Kidney glomerular epithelial cell (primary cell): Measurements from ENCODE around the gene EIF2S2.
A peak's percentile ranks its signal among the peaks of the same experiment; 100 is the strongest.

Experiments
- DNase-seq: peaks from one replicate; lab custom pipeline; 2025; lab: John Stamatoyannopoulos, UW

The EIF2S2 gene

GRCh38 chr20:34089655-34090345 is 22.2 kb downstream of the EIF2S2 start:
- no peak for DNase-seq

DNA sequence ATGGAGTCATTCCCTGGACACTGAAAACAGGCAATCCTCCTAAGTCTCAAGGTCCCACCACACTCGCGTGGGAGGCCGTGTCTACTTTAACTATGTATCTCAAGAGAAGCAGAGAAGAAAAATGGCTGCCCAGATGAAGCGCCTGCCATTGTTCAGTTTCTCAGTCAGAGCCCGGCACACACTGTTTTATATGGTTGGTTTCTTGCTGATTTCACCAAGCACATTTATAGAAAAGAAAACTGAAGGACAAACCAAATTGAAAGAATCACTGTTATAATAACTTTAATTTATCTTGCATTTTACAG is 22.9 kb downstream of the EIF2S2 start:
- DNase-seq, result no peak

DNA sequence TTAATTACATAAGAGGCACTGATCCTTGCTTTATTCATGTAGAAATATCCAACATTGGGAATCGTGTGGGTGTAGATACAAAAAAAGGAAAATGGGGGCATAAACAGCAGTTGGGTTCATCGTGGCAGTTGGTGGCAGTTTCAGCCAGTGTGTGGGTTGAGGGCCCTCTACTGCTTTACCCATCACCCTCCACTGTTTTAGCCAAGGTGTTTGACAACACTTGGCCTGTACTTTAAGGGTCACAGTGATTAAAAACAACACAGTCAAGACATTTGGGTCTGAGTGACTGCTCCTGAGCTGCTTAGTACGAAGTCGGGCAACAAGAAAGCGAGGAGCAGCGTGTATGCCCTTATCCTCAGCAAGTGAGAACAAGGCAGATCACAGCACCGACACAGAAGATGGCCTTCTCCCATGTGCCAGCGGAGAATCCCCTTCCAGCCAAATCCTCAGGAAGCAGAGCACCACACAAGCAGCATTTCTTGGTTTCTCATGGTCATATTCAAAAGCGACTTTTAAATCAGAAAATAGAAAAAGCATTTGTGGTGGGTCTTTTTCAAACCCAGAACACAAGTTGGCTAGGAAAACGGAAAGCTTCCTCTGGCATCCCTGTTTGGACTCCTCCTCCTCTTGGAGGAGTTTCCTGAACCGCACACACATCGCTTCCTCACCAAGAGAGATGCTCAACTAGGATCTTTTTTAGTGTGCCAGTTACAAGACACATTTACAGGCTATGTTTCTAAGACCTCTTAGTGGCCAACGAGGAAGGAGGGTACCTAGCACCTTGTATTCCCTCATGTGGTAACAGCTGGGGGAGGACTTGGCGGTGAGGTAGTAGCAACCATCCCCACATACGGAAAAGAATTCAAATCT is 23.5 kb downstream of the EIF2S2 start:
- DNase-seq, result no peak

DNA sequence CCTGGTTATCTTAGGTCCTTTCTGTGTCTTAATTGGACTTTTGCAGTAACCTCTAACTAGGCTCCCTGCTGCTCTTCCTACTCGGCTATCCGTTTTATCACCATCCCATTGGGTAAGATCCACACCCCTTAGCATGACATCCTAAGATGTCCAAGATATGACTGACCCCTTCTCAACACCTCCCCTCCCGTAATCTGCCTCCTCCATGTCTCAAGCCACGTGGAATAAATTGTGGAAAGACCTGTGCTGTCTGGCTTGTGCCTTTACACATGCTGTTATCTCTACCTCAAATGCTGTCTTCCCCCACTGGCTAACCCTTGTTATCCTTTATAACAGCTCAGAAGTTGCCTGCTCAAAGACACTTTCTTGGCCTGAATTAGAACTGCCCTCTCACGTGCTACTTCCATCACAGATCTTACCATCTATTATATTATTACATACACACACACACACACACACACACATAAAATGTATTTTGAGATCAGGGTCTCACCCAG is 26.5 kb downstream of the EIF2S2 start:
- DNase-seq, result no peak

- no peak for DNase-seq
These were observed 27.7 kb downstream of the EIF2S2 start for GRCh38 chr20:34084227-34084923.

- no peak for DNase-seq
These were observed 28.3 kb downstream of the EIF2S2 start for GRCh38 chr20:34083781-34084180.

GRCh38 chr20:34083137-34083536 is 28.9 kb downstream of the EIF2S2 start:
- no peak for DNase-seq

- no peak for DNase-seq
These were observed 29.7 kb downstream of the EIF2S2 start for GRCh38 chr20:34082232-34082887.

DNA sequence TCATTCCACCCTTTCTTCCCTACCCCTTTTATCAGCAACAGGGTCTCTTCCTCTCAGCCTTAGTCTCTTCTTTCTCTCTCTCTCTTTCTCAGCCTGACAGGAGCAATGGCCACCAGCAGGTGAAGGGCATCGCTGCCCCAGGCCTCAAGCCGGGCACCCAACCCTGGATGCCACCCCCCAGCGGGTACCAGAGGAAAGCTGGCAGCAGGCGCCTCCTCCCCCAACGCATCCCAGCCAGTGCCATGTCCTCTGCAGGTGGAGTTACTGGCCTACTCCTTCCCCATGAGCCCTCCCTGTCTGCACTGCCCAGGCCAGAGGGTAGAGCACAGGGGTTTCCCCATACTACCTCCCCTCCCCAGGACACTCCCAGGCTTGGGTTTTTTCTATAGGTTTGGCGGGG is 32.2 kb downstream of the EIF2S2 start:
- DNase-seq, result no peak

GRCh38 chr20:34078540-34078939 is 33.5 kb downstream of the EIF2S2 start:
- DNase-seq, result no peak

DNA sequence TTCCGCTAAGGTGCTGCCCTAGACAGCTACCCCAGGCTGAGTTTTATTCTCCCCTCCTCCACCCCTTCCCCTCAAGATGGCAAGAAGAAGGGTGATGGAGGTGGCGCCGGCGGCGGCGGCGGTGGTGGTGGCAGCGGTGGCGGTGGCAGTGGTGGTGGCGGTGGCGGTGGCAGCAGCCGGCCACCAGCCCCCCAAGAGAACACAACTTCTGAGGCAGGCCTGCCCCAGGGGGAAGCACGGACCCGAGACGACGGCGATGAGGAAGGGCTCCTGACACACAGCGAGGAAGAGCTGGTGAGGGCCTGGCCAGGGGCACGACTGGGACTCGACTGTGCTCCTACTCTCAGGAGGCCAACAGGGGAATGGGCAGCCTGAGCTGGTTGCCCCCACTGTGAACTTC is 35.1 kb downstream of the EIF2S2 start:
- DNase-seq, result no peak

DNA sequence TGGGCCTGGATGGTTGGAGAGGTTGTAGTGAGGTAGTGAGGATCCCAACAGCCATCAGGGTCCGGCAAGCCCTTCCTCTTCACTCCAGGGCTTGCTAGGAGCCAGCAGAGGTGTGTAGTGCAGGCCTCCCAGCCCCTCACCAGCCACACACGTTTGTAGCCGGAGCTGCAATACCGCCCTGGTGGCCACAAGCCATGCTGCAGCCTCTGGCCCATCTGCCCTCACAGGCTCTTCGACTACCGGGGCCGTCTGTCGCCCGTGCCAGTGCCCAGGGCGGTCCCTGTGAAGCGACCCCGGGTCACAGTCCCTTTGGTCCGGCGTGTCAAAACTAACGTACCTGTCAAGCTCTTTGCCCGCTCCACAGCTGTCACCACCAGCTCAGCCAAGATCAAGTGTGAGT is 36.4 kb downstream of the EIF2S2 start:
- DNase-seq, result no peak

GRCh38 chr20:34074101-34074760 is 37.8 kb downstream of the EIF2S2 start:
- DNase-seq, result no peak

- no peak for DNase-seq
These were observed 39.3 kb downstream of the EIF2S2 start for GRCh38 chr20:34072778-34073177.

DNA sequence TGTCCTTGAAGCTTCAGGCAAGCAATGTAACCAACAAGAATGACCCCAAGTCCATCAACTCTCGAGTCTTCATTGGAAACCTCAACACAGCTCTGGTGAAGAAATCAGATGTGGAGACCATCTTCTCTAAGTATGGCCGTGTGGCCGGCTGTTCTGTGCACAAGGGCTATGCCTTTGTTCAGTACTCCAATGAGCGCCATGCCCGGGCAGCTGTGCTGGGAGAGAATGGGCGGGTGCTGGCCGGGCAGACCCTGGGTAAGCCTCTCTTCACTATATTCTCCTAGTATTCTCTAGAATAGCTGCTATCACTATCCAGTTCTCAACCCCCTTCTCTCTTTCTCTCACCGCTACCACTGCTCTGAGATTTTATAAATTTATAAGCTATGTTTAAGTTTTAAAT is 40.0 kb downstream of the EIF2S2 start:
- DNase-seq, result no peak

GRCh38 chr20:34070859-34071258 is 41.2 kb downstream of the EIF2S2 start:
- DNase-seq, result no peak

DNA sequence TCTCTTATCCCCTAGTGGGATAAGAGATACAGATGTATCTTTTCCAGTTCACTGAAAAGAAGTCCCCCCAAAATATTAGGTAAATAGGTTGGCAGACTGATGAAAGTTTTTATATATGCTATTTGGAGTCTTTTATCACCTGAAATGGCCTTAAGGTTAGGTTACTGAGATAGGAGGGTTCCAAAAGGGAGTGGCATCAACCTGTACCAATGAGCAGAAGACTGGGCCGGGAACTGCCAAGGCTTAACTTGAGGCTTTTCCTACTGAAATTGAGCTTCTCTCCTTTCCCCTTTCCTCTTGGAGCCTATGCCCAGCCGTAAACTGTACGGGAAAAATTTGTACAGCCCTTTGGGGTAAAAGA is 42.0 kb downstream of the EIF2S2 start:
- DNase-seq, result no peak

- peak; percentile 73 for DNase-seq
These were observed 42.5 kb downstream of the EIF2S2 start for GRCh38 chr20:34069341-34070078.

DNA sequence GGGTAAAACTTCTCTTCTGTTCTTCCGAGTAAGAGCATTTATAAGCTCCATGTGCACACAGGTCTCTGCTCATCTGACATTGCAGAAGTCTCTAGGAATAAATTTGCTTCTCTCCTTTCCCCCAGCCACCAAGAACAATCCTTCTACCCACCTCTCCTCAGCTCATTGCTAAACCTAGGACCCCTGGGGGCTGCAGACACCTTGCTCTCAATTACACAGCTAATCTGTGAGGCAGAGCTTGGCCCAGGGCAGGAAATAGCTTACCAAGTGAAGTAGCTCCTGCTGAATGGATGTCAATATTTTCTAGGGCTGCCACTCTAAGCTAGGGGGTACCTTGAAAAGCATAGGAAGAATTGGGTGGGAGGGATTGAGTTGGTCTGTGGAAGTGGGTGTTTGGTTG is 44.0 kb downstream of the EIF2S2 start:
- no peak for DNase-seq

DNA sequence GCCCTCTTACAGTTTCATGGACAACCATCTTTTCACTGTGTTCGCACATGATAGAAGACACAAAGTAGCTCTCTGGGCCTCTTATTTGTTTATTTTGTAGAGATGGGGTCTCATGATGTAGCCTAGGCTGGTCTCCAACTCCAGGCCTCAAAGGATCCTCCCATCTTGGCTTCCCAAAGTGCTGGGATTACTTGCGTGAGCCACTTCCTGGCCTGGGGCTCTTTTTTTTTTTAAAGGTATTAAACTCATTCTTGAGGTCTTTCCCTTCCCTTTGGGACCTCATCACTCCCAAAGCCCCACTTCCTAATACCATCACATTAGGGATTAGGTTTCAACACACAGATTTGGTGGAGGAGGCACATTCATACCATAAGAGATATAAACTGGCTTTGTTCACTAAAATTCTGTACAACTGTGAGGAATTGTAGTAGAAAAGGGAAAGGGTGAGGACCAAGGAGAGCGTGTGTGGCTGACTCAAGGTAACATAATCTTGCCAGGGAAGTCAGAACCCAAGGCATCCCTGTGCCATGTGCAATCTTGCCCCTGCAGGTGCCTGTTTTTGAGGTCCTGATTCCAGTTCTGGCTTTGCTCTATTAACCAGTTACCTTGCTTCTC is 45.5 kb downstream of the EIF2S2 start:
- DNase-seq, result no peak

DNA sequence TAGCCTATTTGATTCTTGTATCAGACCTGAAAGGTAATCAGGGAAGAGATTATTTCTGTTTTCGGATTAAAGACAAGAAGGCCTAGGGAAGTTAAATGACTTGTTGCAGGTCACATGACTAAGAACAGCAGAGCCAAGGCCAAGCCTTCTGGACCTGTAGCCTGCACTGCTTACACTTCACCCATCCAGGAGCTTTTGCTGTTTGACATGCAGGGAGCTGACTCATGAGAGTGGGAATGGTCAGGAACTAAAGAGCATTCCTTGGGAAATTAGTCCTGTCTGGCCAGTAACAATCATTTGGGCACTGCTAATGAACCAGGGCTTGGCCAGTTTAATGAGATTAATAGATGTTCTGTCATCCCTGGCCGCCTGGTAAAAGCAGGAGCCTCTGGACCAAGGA is 46.8 kb downstream of the EIF2S2 start:
- DNase-seq, result peak; percentile 15
